Left hindlimb (tissue), 1 donor: ENCODE results near the gene SH3TC2.

ENCODE experiments used
- DNase-seq: peaks from one replicate; pipeline ENCODE4 v3.0.0-alpha.2; 2018

The SH3TC2 gene

DNA sequence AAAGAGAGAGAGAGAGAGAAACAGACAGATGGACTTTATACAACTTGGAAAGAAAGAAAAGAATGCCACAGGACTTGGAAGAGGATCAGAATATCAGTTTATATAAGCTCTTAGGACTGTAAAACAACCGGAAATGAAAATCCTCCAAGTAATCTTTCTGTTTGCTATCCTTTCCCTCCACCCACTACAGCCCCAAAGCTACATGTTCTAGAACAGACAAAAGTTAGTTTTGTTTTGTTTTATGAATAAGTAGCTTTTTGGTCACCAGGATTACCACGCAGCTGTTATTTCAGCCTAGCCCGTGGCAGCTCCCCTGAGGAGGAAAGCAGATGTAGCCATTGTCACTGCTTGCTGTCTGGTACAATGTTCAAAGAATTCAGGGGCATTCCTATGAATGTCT, 66.6 kb downstream of the SH3TC2 start:
- no peak for DNase-seq

DNA sequence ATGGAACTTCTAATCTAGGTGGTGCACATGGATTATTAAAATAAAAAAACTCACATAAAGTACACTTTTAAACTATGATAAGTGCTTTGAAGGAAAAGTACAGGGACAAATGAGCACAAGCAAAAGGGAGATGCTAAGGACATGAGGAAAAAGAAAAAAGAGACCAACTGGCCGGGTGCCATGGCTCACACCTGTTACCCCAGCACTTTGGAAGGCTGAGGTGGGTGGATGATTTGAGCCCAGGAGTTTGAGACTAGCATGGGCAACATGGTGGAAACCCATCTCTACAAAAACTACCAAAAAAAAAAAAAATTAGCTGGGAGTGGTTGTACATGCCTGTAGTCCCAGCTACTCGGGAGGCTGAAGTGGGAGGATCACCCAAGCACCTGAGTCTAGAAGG, 67.1 kb downstream of the SH3TC2 start:
- no peak for DNase-seq

DNA sequence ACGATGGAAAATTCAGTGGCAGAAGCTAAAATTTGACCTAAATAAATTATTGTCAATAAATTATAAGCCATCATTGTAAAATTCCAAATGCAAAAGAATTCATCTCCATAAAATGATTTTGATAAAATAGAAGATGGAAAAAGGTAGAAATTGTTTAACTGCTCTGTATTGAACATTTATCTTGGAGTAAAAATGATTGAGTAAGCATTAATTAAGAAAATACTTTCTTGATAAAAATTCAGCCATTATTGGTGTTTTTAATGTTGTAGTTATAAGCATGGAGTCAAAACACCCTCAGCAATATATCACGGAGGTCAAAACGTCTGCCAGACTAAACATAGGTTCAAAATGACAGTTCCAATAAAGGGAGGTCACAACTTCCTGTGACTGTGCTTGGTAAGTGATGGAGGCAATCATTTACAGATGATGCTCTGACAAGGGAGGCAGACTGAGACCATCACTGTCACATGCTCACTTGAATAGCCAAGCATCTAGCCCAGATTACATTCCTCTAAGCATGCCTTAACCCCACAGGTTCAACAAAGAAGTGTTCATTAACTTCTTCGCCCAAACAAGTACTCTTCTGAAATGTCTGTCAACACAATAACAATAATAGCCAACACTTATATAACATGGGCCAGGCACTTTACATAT, 69.5 kb downstream of the SH3TC2 start:
- no peak for DNase-seq

DNA sequence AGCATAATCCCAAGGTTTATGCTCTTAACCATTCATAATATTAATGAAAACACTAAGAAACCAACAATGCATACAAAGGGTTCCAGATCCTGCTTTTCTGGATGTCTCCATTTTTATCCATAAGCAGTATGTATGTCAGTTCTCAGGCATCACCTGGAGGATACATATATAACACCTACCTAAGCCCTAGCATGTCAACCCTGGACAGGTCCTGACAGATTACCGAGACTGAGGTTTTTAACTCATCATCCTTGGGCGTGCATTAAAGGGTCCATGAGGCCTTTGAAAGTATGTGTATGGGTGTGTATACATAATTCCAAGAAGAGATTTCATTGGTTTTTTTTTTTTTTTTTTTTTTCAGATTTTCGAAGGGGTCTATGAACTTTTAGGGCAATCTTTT, 70.6 kb downstream of the SH3TC2 start:
- no peak for DNase-seq

DNA sequence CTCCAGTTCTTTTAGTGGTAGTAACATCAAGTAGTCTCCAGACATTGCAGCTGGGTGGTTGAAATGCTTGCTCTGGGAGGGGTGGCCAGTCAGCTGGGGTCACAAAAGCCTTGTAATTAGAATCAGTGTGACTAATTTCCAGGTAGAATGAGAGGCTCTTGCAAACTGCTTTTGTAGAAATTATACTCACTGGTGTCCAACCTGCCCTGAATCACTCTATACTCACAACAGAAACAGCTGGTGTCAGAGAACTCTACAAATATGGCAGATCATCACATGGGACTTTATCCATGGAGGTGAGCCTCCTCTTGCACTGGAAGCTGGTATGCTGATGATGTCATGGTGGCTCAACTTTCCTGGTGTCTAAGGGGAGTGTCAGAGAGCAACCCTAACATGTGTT, 71.3 kb downstream of the SH3TC2 start:
- DNase-seq, result no peak

DNA sequence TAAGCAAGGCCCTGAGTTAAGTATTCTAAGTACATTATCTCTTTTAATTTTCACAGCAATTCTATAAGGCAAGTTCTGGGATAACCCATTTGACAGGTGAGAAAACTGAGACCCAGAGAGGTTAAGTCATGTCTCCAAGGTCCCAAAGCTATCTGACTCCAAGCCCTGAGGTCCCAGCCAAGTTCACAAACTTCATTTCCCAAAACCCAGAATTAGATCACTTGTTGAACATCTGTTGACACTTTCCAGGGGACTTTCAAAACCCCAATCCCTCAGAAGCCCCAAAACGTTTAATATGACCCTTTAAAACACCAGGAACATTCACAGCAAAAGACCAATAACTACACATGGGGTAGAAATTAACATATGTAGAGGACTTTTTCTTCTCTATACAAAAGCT, 72.0 kb downstream of the SH3TC2 start:
- no peak for DNase-seq

DNA sequence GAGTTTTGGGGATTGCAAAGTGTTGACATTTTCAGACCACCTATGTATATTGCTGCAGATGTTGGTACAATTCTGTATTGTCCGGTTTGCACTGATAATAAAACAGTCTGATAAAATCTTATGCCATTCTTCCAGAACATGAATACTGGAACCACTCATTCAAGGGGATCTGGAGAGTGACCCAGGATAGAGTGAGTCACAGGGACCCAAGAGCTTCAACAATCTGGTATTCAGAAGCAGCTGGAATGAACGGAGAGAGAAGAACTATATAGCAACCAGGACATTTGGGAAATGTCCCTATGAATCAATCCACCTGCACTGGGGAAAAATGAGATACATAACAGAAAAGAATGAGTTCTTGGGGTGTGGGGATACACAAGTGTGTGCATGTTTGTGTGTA, 73.3 kb downstream of the SH3TC2 start:
- DNase-seq, result no peak

DNA sequence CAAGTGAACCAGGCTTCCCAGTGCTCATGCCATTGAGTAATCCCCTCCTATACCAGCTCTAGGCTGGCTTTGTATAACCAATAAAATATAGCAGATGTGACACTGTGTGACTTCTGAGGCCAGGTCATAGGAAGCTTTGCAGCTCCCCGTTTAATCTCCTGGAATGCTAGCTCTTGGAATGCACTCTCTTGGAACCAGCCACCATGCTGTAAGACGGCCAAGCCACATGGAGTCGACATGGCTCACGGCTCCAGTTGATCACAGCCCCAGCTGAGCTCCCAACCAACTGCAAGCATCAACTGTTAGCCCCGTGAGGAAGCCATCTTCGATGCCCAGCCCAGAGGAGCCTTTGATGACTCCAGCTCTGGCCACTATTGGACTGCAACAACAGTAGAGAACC, 74.5 kb downstream of the SH3TC2 start:
- DNase-seq, result no peak

DNA sequence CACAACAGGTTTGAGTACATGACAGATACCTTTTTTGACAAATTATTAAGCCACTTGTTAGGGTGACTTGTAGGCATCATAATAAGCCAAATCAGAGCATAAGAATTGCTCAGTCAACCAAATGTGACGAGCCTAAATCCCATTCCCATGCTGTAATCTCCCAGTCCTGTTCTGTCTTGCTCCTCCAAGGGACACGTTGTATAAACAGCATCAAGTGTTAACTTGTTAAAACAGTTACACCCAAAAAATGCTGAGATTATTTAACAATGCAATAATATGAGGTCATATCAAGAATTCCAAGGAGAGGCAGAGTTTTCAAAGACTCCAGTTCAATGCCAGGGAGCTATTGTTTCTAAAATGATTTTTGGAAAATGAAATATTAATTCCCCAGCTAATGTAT, 76.2 kb downstream of the SH3TC2 start:
- no peak for DNase-seq

DNA sequence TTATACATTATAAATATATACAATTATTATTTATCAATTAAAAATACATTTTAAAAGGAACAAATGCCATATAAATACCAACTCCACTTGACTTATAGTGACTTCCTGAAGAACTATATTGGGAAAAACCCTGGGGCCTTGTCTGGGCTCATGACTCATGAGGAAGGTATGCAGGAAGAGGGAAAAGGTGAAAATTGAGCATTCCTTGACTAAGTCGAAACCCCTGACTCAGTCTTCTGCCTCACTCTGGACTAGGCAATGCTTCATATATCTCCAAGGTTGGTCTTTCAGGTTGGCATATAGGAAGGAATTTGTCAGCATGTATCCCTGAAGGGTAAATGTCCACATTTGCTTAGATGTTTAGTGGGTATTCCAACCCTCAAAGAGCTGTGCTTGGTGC, 78.5 kb downstream of the SH3TC2 start:
- no peak for DNase-seq

DNA sequence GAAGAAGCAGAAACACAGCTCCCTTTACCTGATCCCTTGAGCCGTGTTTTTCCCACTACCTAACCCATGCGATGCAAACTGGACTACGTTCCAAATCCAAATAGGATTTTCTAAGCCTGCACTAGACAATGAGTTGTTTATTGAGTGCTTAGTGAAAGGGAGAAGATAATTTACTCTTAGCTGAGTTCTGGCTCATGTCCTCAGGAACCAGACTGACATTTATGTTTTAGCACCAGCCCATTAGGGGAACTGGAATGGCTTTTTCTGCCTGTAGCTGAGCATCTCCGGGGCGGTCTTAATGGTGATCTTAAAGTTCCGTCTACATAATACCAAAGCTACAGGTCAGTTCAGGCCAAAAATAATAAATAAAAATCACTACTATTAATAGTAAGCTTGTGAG, 81.5 kb downstream of the SH3TC2 start:
- no peak for DNase-seq

DNA sequence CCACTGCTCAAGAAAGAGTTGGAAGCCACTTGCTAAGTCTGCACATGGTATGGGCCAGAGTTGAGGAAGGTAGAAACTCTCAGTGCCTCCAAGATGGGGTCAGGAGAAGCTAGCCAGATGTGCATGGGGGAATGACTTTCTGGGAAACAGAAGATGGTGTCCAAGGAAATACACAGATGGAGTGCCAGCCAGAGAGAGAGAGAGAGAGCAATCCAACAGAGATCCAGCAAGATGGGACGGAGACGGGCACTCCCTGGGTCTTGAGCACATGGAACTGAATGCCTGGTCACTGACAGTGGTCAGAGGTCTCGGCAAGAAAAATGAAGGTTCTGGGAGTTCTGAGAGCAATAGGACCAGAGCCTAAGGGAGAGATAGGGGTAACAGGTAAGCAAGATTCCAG, 82.1 kb downstream of the SH3TC2 start:
- DNase-seq, result no peak

DNA sequence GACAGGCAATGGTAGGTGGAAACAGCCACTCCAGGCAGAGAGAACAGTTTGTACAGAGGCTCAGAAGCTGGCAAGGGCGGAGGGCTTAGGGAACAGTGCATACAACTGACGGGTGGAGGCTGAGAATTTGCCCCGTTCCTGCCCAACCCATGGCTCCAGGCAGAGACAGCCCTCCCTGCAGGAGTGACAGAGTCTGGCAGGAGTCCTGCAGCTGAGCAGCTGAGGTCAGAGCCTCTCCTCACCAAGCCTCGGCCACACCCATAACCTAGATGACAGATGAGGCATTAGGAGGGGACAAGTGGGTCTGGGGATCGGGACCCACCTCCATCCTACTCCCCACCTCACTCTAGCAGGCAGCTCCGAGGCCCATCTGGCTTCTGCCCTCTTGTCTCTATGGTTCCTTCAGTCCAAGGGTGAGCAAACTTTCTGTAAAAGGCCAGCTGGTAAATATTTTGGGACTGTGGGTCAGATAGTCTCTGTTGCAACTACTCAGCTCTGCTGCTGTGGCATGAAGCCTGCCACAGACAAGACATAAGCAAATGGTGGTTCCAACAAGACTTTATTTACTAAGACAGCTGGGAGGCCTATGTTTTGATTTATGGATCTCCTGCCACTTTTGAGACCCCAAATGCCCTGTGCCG, 83.7 kb downstream of the SH3TC2 start:
- DNase-seq, result no peak

DNA sequence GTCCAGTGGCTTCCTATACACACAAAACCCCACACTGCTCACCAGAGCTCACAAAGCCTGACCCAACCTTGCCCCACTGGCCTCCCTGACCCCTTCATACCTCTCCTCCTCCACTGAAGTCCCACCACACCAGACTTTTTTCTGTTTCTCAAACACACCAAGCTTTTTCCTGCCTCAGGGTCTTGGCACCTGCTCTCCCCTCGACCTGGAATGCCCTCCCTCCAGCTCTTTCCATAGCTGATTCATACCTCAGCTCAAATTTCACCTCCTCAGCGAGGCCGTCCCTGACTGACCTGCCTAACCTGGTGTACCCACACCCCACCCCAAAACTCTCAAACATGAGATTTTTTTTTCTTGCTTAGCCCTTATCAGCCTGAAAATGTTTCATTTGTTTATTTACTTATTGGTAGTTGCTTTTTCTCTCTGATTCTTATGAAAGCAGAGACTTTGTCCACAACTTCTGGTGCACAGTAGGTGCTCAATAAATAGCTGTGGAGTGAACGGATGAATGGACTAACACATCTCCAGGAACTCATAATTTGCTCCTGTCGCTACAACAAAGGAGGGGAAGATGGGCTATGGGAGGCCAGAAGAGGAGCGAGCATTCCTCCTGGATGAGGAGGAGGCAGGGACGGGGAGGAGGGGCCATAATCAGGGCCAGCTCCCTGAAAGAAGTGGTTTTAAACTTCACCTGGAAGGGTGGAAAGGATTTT, 84.3 kb downstream of the SH3TC2 start:
- no peak for DNase-seq

DNA sequence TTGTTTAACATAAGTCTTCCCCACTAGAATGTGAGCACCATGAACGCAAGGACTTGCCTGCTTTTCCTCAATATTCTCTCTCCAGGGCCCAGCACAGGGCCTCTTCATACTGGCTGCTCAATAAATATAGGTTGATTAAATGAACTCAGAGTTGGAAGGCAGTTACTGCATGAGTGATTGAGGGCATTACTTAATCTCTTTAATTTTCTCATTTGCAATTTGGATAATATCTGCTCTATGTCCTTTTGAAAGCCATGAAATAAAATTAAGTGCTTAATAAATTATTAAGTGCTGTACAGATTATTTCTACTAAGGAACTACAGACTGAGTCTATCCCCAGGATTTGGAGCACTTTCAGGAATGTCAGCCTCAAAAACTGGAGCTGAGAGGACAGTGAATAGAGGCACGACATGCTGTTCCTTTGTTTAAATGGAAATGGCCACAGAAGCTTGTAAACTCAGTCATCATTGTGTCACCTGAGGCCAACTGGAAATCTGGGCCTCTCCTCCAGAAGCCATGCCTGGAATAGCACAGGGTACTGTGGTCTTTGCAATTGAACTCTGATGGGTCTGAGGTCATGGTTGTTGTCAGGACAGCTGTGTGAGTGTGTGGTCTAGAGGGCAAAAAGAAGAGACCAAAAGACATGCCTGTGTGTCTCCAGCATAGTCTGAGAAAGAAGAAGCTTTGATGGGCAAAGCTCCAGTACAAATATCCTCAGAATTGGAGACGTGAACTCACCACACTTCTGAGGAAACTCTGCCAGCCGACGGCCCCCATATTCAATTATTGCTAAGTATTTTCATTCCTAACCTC, 86.1 kb downstream of the SH3TC2 start:
- no peak for DNase-seq

DNA sequence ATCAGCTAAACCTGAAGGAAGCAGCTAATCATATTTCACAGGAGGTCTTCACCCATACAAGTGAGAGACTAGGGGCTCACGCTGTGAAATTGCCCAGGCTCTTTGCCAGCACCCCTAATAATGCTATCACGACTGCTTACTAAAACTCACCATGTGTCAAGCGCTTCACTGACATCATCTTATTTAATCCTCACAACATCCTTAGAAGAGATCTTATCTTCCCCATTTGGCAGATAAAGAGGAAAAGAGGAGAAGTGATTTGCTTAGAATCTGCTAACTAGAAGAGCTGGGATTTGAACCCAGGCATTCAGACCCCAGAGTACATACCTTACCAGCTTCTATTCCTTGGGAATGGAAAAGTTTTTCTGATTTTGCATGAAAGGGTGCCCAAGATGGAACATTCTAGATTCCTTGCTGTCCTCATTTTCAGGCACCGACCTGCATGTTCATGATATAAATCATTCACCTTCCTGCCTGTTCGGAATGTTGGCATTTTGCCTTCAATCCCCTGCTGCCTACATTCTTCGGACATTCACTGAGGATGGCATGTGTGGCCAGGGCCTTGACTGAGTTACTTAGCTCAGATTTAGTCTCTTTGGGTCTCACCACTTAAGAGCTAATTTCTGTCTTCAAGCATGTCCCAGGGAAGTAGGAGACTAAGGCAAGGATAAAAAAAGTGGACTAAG, 88.1 kb downstream of the SH3TC2 start:
- no peak for DNase-seq

DNA sequence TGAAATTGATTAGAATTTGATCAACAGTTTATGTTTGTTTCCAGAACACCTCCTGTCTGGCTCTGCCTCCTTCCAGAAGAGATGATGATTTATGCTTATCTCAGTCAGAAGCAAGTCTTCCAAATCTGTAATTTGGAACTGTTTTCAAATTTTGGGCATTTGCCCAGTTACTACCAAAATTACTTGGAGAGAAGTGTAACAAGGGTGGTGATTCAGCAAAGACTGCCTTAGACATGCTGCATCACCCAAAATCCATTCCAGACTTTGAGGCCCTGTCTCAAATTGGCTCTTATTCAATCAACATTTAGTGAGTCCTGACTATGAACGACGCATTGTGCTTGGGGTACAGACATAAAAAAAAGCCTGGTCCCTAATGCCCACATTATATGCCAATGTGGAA, 89.4 kb downstream of the SH3TC2 start:
- DNase-seq, result no peak

DNA sequence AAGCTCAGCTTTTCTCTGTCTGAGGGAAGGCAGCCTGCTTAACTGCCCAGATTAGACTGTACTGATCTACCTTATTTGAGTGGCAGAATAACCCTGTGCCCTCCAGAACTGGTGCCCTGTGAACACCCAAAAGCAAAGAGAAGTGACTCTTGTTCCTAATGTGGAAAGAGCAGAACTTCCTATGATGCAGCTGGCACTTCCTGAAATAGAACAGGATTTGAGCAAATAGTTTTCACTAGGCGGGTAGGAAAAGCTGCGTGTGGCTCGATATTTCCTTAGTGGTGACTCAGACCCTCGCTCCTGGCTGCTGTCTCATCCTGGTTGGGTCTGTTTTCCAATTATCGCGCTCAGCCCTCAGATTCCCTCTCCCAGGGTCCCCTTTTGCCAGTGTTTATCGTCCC, 89.9 kb downstream of the SH3TC2 start:
- DNase-seq, result peak; percentile 62

DNA sequence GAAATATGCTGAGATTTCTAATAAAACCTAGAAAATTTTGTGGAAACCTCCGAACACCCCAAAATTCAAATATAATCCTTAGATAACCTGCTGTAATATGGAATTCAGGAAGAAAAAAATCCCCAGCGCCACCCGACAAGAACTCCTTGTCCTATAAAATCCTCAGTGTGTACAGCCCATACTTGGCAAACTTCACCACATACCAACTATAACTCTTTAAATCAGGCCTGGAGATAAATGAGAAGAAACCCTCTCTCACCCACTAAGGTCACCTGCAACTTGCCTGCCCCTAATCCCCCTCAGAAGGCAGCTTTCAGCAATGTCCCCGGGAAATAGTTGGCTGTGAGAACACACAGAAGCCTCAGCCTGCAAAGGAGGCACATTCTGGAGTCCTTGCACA, 90.5 kb downstream of the SH3TC2 start:
- DNase-seq, result no peak

DNA sequence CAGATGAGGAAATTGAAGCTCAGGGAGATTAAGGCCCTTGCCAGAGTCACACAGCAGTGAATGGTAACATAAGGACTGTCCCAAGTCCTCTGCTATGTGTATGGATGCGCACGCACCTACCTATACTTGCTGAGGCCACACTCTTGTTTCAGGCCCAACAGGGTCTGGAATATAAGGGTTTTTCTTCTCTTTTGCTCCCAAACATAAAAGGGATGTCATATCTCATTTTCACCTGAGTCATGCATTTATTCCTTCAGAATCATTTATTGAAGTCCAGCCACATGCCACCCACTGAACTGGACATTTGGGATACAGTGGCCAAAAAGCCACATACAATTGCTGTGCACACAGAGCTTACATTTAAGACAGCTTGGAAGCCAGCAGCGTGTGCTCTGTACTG, 92.0 kb downstream of the SH3TC2 start:
- no peak for DNase-seq

DNA sequence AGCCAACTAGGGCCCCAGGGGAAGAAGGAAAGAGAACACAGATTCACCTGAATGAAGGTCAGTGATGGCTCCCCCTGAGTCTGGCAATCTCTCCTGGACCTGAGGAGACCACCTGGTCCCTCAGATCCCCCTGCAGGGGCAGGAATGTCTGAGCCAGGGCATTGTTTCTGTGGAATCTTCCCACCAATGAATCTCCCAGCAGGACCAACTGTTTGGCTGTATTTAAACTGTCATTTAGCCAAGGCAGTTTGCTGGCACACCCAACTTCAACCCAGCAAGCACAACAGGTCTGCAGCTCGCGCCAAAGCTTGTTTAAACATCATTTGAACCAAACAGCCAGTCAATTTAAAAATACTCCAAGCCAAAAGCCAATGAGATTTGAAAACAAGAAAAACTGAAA, 92.6 kb downstream of the SH3TC2 start:
- peak; percentile 42 for DNase-seq

DNA sequence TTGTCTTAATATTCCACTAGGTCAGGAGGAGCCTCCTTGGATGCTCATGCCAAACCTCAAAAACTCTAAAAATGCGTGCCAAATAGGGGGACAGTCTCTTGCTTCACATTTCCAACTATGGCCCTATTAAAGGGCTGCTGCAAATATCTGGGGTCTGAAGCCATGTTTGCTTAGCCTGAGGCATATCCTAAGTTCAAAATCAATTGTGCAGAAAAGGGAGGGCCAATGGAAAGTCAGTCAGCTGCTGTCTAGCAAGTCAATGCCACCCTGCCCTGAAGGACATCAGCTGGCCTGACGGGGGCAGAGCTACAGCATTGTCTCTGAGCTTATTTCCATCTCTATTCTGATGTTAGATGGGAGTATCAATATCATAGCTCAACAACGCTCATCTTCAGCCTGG, 93.6 kb downstream of the SH3TC2 start:
- DNase-seq, result no peak

DNA sequence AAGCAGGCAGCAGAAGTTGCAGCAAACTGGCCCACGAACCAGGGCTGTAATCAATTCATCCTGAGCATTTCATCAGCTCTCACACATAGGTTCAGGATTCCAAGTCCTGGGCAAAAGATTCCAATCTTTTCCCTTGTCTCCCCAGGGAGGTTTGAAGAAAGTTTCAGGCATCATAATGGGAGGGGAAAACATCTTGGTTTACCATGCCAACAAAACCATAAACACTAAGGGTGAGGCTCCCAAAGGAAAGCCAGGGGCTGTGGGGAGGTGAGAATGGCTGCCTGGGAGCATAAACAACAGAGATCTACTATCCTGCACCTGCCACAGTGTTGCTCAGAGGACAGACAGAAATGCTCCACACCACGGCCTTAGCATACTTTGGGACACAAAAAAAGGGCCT, 94.6 kb downstream of the SH3TC2 start:
- DNase-seq, result no peak
